GM19397 (cell line): ENCODE data around the gene LDLRAD4.
"Not testable (repeated sequence)": the region's sequence is repeated elsewhere in the genome, so short reads cannot be mapped to it uniquely, and the experiment has no call there.

Experiments
- ATAC-seq: cut with Tn5 transposase; IDR thresholded peaks from one replicate; pipeline ENCODE4 v1.9.1; 2021; ENCODE audit warnings: mild to moderate bottlenecking, moderate library complexity; ENCODE audit not compliant: unreplicated experiment

Gene LDLRAD4

GRCh38 chr18:13476312-13476711 is 257.8 kb downstream of the LDLRAD4 start:
- not testable (repeated sequence) for ATAC-seq

- ATAC-seq: no peak
Measured at GRCh38 chr18:13477147-13477683, 258.7 kb downstream of the LDLRAD4 start.

- ATAC-seq: no peak
Measured at GRCh38 chr18:13480571-13481255, 262.2 kb downstream of the LDLRAD4 start.

GRCh38 chr18:13481331-13481730 is 262.8 kb downstream of the LDLRAD4 start:
- no peak for ATAC-seq

DNA sequence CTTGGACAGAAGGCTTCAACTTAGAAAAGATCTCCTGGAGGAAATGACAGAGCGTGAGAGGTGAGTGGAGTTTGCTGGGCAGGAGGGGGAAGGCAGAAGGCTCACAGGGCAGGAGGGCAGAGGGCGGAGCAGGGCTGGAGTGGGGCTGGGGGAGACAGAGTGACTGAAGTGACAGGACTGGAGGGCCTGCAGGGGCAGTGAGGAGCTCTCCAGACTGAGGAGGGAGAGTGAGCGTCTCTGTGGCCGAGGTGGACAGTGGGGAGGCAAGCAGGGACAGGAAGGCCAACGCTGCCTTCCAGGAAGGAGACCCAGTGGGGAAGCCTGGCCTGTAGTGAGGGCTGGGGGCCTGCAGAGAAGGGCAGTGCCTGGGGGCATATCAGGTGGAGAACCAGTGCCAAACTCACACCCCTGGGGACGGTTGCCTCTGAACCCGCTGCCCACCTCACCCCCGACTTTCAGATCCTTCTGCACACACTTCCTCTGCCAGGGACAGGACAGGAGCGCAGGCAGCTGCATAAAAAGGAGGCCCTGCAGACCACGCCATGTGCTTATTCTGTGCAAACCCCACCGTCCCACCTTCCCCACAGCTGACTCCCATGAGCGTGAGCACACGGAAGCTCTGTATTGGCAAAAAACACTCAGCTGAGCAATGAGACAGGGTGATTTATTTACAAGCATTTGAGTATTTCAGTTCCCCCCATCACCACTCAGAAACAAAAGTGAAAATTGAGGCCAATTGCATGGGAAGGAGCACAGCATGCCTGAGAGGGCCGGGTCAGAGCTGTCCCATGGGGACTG is 263.5 kb downstream of the LDLRAD4 start:
- ATAC-seq: peak; percentile 89

DNA sequence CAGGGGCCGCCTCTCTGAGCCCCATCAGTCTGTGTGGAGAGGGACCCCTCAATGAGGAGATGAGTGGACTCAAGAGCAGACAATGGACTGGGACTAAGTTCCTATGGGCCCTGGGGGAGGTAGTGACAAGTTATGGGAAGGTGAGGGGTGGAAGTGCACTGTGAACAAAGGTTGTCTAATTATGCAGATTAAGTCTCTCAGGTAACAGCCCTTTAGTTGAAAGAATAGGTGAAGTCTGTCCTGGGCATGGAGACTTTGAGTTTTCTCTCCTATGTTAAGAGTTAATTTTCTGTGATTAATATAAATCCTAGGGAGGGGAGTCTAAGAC is 264.0 kb downstream of the LDLRAD4 start:
- no peak for ATAC-seq

GRCh38 chr18:13483316-13484270 is 265.0 kb downstream of the LDLRAD4 start:
- no peak for ATAC-seq

- ATAC-seq: no peak
Measured at GRCh38 chr18:13485182-13485581, 266.6 kb downstream of the LDLRAD4 start.

DNA sequence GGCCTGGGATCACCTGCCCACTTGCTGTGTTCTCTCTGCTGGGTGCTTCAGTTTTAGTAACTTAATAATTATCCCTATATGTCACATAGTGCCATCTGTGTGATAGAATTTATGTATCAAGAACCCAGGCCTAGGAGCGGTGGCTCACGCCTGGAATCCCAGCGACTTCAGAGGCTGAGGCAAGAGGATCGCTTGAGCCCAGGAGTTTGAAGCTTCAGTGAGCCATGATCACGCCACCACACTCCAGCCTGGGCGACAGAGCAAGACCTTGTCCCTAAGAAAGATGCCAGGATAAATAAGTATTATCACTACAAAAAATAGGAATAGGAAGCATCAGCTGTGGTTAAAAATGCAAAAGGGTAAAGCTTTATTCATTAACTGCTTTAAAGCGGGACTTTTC is 267.0 kb downstream of the LDLRAD4 start:
- no peak for ATAC-seq

- no peak for ATAC-seq
Measured at GRCh38 chr18:13486284-13486683, 267.7 kb downstream of the LDLRAD4 start.

GRCh38 chr18:13486686-13487085 is 268.1 kb downstream of the LDLRAD4 start:
- ATAC-seq: no peak

DNA sequence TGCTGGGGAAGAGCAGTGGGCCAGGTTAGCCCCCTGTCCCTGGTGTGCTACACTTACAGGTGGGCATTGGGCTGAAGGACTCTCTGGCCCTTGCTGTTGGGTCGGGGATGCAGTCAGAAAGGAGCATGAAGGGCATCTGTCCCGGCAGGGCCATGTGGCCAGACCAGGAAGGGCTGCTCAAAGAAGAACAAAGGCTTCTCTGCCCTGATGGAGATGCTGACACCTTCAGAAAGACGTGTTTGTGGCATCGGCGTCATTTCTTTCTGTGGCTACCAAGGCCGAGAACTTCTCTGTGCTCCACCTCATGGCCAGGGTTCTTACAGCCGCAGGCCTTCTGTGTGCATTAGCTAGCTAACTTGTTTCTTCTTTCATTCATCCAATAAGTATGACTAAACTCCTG is 268.7 kb downstream of the LDLRAD4 start:
- no peak for ATAC-seq

DNA sequence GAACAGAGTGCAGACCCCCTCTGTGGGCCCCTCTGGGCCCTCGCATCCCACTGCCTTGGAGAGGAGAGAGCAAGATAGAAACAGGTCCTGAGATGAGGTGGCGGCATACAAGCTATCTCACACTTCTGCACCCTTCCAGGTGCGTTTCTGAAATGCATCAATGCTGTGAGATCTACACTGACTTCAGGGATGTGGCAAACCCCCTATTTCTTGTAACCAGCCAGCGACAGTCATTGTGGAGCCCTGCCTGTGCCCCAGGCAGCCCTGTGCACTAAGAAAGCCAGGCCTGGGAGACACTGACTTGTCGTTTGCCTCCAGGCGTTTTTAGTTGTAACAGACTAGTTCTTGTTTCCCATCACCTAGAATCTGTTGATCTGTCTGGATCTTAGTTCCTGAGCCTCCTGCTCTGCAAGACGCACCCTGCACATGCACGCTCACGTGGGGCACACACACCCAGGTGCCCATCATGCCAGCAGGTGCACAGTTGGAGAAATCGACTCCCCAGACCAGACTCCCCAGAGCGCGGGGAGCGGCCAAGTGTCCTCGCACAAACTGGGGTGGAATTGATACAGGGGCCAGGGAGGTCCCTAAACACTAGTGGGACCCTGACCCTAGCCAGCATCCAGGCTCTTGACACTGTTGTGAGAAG is 269.8 kb downstream of the LDLRAD4 start:
- ATAC-seq: no peak

GRCh38 chr18:13489303-13489702 is 270.7 kb downstream of the LDLRAD4 start:
- not testable (repeated sequence) for ATAC-seq

- ATAC-seq: no peak
Measured at GRCh38 chr18:13491138-13491537, 272.6 kb downstream of the LDLRAD4 start.

DNA sequence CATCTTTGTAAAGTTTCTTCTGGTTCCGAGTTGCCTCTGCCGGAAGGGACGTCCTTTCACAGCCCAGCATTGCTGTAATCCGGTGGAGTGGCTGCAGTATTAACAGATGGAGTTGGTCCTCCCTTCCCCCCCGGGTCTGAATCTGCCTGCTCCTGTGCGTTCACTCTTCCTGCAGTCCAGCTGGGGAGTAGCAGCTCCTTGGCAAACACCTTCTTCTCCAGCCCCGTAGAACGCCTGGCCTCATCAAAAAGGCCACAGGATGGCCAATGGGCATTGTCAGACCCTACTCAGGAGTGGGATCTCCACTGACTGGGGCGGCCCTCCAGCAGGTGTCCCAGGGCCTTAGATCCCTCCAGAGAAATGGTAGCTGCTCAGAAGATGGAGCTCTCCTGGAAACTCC is 273.8 kb downstream of the LDLRAD4 start:
- no peak for ATAC-seq

DNA sequence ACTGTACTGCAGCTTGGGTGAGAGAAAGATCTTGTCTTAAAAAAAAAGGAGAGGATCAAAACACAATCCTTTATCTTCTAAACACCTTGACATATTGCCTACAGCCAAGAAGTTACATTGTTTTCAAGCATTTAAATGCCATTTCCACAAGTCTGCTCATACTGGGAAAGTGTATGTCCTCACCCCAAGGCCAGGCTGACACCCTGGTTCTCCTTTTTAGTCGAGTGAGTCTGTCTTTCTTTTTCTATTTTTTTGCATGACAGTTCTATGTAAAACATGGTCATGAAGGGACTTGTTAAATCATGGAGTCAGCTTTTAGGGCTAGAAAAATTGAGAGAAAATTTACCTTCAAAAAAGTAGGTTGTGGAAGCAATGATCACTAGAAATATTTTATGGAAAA is 274.5 kb downstream of the LDLRAD4 start:
- ATAC-seq: no peak

DNA sequence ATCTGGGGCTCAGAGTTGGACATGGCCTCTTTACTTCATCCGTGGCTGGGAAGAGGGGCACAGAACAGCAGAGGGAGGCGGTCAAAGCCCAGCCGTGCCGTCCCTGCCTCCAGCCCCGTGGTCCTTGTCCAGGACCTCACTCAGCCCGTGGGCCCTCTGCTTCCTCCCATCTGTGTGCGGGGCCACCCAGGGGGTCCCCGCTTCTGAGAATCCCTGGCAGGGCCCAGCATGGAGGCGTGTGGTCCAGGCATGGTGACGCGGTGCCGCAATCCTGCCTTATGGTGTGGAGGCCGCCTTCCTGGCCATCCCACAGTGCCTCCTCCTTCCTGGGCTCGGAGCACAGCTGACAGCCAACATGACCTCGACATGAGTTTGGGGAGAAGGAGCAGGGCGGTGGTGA is 275.2 kb downstream of the LDLRAD4 start:
- ATAC-seq: no peak

DNA sequence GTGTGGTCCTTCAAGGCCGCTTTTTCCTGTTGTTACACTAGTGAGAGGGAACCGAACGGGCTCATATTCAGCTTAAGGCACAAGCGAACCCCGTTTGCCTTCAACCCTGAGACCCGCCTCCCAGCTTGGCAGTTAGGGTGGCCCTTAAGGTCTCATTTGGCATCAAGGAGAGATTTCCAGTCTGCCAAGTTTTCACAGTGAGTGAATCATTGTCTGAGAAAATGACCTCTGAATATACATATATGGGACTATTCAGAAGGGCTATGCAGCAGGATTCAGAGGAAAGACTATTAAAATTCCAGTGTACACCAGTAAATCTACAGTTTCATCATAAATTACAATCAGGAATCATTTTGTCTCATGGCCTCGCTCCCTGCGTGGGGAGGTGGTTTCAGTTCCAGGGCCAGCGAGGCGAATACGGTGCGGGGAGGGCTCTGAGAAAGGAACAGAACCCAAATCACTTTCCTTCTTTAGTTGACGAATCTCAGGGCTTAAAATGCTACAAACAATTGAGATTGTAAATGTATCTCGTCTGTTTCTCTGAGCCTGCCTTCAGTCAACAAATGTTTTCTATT is 276.4 kb downstream of the LDLRAD4 start:
- no peak for ATAC-seq

GRCh38 chr18:13495961-13496360 is 277.4 kb downstream of the LDLRAD4 start:
- no peak for ATAC-seq
